ENCODE results near the gene DYNC1I1.

DYNC1I1 gene

DNA sequence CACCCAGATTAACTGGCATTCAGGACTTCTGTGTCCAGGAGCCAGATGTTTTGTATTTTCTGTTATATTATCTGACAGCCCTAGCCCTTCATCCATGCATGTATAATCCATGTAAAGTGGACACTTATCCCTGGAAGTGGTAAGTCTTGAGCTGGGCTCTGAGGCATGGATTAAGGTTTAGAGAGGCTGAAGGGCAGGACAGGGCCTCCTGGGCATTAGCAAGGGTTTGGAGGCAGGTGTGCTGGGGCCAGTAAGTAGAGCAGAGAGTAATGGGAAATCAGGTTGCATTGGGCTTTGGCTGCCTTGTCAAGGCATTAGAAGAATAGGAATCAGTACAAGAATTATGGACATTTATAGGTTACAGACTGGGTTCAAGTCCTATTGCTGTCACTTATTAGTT lies 138.0 kb downstream of the DYNC1I1 start:
- TF ChIP-seq, protein P1, sequence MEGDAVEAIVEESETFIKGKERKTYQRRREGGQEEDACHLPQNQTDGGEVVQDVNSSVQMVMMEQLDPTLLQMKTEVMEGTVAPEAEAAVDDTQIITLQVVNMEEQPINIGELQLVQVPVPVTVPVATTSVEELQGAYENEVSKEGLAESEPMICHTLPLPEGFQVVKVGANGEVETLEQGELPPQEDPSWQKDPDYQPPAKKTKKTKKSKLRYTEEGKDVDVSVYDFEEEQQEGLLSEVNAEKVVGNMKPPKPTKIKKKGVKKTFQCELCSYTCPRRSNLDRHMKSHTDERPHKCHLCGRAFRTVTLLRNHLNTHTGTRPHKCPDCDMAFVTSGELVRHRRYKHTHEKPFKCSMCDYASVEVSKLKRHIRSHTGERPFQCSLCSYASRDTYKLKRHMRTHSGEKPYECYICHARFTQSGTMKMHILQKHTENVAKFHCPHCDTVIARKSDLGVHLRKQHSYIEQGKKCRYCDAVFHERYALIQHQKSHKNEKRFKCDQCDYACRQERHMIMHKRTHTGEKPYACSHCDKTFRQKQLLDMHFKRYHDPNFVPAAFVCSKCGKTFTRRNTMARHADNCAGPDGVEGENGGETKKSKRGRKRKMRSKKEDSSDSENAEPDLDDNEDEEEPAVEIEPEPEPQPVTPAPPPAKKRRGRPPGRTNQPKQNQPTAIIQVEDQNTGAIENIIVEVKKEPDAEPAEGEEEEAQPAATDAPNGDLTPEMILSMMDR (IDR thresholded peaks at IDR 0.05; ENCODE audit: low read length, missing control alignments) = no peak
- DNase-seq (ENCODE audit: low read depth) = no peak
- H3K4me3 ChIP-seq (replicated peaks; ENCODE audit: low read depth, low read length) = no peak overlapping the region

DNA sequence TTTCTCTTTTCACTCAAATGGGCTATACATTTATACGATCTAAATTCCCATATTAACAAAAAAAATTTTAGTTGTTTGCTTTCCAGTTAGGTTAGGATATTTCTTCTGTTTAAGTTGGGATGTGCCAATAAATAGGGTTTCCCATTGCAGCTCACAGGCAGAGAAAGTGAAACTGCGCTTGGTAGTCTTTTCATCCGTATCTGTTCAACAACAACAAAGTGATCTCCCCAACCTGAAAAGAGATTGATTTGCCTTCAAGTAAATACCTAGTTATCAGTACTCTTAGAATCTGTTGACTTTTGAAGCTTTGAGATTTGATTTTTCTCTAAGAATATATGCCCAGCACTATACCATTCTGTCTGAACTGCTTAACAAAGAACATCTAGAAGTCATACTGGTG lies 143.4 kb downstream of the DYNC1I1 start:
- DNase-seq (ENCODE audit: low read depth) = no peak
- TF ChIP-seq, protein P1 (IDR thresholded peaks at IDR 0.05; ENCODE audit: low read length, missing control alignments) = no peak
- H3K4me3 ChIP-seq (replicated peaks; ENCODE audit: low read depth, low read length) = peak overlapping the region; percentile 34

DNA sequence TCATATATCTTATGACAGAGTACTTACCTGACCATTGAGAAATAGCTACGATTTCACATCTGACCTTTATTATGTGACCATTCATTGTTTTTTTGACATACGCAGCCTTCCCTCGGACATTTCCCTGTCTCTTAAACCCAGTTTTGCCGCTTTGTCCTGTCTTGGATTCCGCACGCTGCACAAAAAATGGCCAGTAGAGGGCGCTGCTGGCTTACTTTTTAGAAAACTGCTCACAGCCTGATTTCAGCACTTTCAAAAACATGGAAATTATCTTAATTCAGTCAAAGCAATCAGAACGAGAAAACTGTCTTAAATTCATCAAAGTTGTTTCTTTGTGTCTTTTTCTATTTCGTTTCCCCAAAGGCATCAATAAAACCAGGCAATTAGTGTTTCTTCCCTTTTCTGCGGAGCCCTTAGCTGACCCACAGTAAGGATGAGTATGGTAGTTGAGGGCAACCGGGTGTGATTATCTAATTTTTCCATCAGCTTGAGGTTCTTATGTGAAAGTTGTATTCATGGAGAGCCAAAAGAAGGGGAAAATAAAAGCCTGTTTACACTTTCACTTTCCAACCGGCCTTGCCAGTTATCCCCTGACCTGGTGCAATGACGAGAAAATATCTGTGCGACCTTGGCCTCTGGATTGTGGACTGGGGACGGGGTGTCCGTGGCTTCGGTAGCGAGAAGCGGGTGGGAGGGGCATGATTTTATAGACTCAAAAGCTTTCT lies 144.4 kb downstream of the DYNC1I1 start:
- peak; percentile 77 for DNase-seq (ENCODE audit: low read depth)
- TF ChIP-seq, protein P1 (IDR thresholded peaks at IDR 0.05; ENCODE audit: low read length, missing control alignments) = peak; percentile 93
- H3K4me3 ChIP-seq (replicated peaks; ENCODE audit: low read depth, low read length) = no peak overlapping the region

- no peak overlapping the region for H3K4me3 ChIP-seq (replicated peaks; ENCODE audit: low read depth, low read length)
- TF ChIP-seq, protein P1 (IDR thresholded peaks at IDR 0.05; ENCODE audit: low read length, missing control alignments) = no peak
- DNase-seq (ENCODE audit: low read depth) = no peak
Measured at GRCh38 chr7:95917634-95918033, 145.3 kb downstream of the DYNC1I1 start.

GRCh38 chr7:95919556-95919955 lies 147.2 kb downstream of the DYNC1I1 start:
- TF ChIP-seq, protein P1 (IDR thresholded peaks at IDR 0.05; ENCODE audit: low read length, missing control alignments) = peak; percentile 18
- no peak overlapping the region for H3K4me3 ChIP-seq (replicated peaks; ENCODE audit: low read depth, low read length)

DNA sequence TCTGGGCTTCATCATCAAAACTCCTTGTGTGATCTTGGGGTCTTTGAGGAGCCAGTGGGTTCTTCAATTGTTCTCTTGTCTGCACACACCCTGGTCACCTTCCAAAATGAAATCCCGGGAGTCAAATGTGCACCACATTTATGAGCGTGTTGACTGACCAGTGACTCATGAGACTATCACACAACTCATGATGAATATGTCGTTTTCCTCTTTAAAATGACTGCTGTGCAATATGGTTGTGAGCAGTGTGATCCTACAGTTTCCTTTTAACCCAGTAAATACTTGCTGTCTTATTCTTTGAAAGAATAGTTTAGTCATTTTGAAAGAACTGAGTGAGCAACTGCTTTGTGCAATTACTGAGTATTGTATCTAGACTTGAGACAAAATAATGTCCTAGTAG lies 149.2 kb downstream of the DYNC1I1 start:
- TF ChIP-seq, protein P1 (IDR thresholded peaks at IDR 0.05; ENCODE audit: low read length, missing control alignments) = no peak
- DNase-seq (ENCODE audit: low read depth) = no peak
- H3K4me3 ChIP-seq (replicated peaks; ENCODE audit: low read depth, low read length) = no peak overlapping the region

More at GRCh38 chr7:95919556-95919955, 147.2 kb downstream of the DYNC1I1 start:
- no peak for DNase-seq (ENCODE audit: low read depth)

- H3K4me3 ChIP-seq (replicated peaks; ENCODE audit: low read depth, low read length) = no peak overlapping the region
- no peak for DNase-seq (ENCODE audit: low read depth)
- TF ChIP-seq, protein P1 (IDR thresholded peaks at IDR 0.05; ENCODE audit: low read length, missing control alignments) = no peak
Measured at GRCh38 chr7:95922191-95922590, 149.8 kb downstream of the DYNC1I1 start.
